IPS-15b (cell line): ENCODE results near the gene ELOA.

ENCODE experiments used
- H3K27me3 ChIP-seq: one replicate; pipeline ENCODE4 v1.6.1; 2013; ENCODE audit warnings: low read length; ENCODE audit not compliant: control insufficient read depth, insufficient read depth
- H3K36me3 ChIP-seq: one replicate; pipeline ENCODE4 v1.6.1; 2013; ENCODE audit warnings: low read length; ENCODE audit not compliant: control insufficient read depth, insufficient read depth
- H3K4me1 ChIP-seq: one replicate; pipeline ENCODE4 v1.6.1; 2013; ENCODE audit warnings: mild to moderate bottlenecking, low read length; ENCODE audit not compliant: control insufficient read depth, insufficient read depth
- H3K4me3 ChIP-seq: one replicate; pipeline ENCODE4 v1.5.1; 2013; ENCODE audit warnings: low read depth, low read length
- H3K9ac ChIP-seq: one replicate; pipeline ENCODE4 v1.6.1; 2013; ENCODE audit warnings: low read depth, mild to moderate bottlenecking, low read length
- H3K9me3 ChIP-seq: one replicate; pipeline ENCODE4 v1.6.1; 2013; ENCODE audit warnings: mild to moderate bottlenecking, low read length; ENCODE audit not compliant: control insufficient read depth, insufficient read depth

ELOA gene

GRCh38 chr1:23807453-23807852, 64.2 kb downstream of the ELOA start:
- peaks cover under 1% of the 10 kb centered on the region for H3K27me3 ChIP-seq
- H3K4me1 ChIP-seq: peaks cover 3% of the 10 kb centered on the region
- no peaks in the 10 kb centered on the region for H3K36me3 ChIP-seq
- no peaks in the 10 kb centered on the region for H3K9me3 ChIP-seq
- no peak overlapping the region for H3K4me3 ChIP-seq
- H3K9ac ChIP-seq: no peak overlapping the region

- no peak overlapping the region for H3K4me3 ChIP-seq
- no peaks in the 10 kb centered on the region for H3K9me3 ChIP-seq
- H3K9ac ChIP-seq: no peak overlapping the region
- peaks cover 3% of the 10 kb centered on the region for H3K4me1 ChIP-seq
- peaks cover 3% of the 10 kb centered on the region for H3K36me3 ChIP-seq
- no peaks in the 10 kb centered on the region for H3K27me3 ChIP-seq
Observed at GRCh38 chr1:23809751-23810171, 66.5 kb downstream of the ELOA start.

- peaks cover 3% of the 10 kb centered on the region for H3K36me3 ChIP-seq
- no peak overlapping the region for H3K4me3 ChIP-seq
- H3K9me3 ChIP-seq: no peaks in the 10 kb centered on the region
- H3K27me3 ChIP-seq: no peaks in the 10 kb centered on the region
- H3K4me1 ChIP-seq: peaks cover 3% of the 10 kb centered on the region
- no peak overlapping the region for H3K9ac ChIP-seq
Observed at GRCh38 chr1:23810818-23811540, 67.7 kb downstream of the ELOA start.
